NCI-H526 treated with DMSO at 0.1 percent for 48 hours (cell line): Measurements from ENCODE around the gene COL4A1.

Experiments
- DNase-seq: peaks from one replicate; lab custom pipeline; 2025; lab: John Stamatoyannopoulos, UW

The COL4A1 gene

GRCh38 chr13:110341445-110342244 is 34.7 kb upstream of the COL4A1 start:
- no peak for DNase-seq

DNA sequence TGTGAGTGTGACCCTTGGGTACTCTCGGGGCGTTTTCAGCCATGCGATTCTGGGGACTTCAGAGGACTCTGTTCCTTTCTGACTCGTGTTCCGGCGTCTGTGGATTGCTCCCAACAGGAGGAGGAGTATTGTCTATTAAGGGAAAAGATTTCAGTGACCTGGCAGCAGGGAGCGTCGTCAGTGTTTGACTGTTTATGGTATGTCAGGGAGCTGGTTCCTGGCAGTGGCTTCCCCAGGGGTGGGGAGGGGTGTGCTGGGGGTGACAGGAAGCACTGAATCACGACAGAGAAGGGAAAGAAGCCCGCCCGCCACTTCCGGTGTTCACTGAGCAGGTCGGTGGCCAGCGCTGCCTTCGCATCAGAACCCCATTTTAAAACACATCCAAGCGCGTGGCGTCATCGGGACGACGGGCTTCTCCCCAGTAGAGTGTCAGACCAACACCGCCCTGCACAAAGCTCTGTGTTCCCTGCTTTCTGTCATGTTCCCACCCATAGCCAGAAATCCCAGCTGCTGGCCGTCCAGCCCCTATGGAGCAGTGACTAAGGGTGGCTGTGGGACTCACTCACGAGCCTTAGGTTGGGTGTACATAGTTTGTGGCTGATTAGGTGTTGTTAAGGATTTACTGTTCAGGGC is 34.0 kb upstream of the COL4A1 start:
- DNase-seq: no peak

DNA sequence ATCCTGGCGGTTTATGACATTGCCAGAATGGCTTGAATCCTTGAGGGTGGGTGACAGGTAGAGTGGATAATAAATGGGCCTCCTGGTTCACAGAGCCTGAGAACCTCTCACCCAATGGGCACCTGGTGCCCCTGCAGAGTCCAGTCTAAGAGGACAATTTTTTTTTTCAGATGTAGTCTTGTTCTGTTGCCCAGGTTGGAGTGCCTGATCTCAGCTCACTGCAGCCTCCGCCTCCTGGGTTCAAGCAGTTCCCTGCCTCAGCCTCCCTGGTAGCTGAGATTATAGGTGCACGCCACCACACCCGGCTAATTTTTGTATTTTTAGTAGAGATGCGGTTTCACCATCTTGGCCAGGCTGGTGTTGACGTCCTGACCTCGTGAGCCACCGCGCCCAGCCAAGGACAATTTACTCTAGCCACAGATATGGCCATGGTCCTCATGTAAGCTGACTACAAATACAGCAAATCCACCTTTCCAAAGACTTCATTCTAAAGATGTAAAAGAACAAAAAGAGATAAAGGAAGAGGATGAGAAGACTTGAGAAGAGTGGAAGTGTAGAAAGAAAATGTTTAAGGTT is 33.1 kb upstream of the COL4A1 start:
- DNase-seq: no peak

- DNase-seq: no peak
Observed at GRCh38 chr13:110339263-110339662, 32.3 kb upstream of the COL4A1 start.

DNA sequence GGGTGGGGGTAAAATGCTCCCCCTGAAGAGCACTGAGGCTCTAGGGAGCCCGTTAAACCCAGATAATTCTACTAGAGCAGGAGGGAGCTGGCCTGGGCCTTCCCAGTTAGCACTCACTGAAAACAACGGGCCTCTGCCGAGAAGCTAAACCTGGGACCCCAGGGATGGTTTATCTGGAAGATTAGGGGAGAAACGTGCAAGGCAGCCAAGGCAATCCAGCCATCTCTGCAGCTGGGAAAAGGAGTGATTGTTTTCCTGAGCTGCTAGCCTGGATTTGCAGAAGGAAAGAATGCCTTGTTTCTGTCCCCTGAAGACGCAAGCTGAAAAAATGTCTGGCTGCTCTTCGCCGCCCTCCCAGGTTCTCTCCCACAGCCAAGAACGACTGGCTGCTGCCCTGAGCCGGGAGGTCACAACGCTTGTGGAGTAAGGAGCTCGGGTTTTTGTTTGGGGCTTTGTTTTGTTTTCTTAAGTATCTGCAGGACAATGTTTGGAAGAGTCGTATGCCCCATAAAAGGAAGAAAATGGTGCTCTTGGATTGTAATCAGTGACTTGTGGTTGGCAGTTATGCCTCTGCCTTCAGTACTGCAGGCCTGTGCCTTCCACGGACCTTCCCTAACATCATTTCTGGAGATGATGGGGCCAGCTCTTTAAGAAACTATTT is 31.6 kb upstream of the COL4A1 start:
- DNase-seq: no peak

DNA sequence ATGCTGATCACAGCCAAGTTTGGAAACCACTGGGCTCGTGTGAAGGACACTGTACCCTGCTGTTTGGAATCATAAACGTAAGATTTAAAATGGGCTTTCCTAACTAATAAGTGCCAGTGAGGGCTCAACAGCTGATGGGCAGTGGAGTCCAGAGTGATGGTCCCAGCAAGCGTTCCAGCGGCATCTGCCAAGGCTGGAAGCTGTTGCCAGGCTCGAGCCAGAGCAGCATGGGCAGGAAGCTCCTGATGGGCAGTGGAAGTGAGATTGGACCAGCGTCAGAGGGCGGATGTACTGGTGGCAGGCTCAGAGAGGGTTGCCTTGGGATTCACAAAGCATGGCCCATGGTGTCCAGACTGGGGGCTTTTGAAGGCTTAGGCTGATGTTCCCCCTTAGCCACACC is 30.3 kb upstream of the COL4A1 start:
- DNase-seq: no peak

DNA sequence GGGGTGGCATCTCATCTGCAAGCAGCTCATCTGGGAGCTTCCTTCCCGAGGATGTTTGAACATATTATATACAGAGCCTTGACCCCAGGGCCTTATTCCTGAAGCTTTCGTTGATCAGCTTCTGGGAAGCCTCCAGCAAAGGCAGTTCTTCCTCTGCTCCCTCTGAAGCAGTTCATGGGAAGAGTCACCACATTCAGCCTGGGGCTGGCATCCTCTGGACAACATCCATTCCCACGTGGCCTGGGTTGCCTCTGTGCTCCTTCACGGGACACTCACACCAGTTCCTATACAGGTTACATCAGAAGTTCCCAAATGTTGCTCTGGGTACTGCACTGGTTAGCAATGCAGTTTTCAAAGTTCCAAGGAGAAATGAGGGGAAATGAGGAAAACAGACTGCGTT is 29.7 kb upstream of the COL4A1 start:
- no peak for DNase-seq

DNA sequence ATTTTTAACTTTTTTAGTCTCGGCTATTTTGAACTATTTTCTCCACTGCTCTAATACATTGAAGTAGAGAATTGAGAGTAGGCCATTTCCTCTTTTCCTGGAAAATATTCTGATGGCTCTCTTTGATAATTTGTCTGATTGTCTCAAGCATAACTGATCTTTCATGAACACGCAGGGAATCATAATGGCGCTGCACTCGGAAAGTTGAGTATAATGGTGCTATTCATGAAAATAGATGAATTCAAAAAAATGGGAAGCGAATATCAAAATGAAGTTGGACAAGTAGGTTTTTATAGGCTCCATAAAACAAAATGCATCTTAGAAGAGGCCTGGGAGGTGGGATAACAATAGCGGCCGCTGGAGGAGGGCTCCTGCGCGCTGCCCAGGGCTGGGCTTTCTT is 29.2 kb upstream of the COL4A1 start:
- no peak for DNase-seq

- no peak for DNase-seq
Observed at GRCh38 chr13:110334841-110335490, 28.0 kb upstream of the COL4A1 start.

DNA sequence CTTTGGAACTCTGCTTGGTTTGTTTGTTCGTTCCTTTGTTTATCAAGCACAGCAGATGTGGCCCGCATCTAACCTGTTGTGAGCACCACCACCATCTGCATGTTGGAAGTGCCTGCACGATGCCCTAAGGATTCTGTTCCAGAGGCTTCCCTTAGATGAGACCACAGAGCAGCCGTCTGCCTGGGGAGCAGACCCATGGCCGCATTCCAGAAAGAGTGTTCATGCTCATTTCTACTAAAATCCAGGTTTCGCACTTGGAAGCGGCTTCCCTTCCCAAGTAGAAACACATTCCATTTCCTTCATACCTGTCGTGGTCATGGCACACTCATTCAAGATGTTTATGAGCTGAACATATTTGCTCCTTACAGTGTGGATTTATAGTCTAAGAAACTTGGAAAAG is 27.3 kb upstream of the COL4A1 start:
- DNase-seq: no peak

DNA sequence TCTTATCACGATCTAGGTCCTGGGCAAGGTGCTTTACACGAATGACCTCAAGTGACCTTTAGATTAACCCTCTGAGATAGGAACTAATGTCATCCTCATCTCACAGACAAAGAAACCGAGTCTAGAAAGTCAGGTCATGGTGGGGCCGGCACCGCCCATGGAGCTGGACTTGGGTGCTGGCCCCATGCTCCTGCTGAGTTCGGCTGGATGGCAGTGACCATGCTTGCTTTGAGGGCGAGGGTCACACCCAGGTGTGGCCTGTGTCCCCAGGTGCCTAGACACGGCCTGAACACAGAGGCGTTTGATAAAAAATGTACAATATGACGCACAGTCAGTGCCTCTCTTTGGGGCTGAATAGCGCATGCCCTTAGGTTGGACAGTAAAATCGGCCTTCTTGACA is 26.9 kb upstream of the COL4A1 start:
- no peak for DNase-seq

- no peak for DNase-seq
Observed at GRCh38 chr13:110332750-110333149, 25.8 kb upstream of the COL4A1 start.

DNA sequence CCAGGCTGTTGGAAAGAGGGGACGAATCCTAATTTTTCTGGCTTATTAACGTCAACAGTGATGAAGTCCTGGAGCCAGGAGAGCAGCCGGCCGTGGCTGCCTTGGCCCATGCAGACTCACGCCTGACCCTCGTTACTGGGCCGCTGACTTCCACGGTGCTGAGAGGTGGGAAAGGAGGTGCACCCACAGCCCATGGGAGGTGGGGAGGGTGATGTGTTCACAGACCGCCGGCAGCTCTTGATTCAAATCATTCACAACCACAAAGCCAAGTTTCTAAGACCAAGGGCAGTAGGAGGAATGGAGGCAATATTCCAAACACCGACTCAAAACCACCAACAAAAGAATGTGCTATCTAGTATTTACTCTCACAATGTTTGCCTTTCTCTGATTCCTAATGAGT is 24.4 kb upstream of the COL4A1 start:
- DNase-seq: no peak

- no peak for DNase-seq
Observed at GRCh38 chr13:110330491-110331011, 23.6 kb upstream of the COL4A1 start.

DNA sequence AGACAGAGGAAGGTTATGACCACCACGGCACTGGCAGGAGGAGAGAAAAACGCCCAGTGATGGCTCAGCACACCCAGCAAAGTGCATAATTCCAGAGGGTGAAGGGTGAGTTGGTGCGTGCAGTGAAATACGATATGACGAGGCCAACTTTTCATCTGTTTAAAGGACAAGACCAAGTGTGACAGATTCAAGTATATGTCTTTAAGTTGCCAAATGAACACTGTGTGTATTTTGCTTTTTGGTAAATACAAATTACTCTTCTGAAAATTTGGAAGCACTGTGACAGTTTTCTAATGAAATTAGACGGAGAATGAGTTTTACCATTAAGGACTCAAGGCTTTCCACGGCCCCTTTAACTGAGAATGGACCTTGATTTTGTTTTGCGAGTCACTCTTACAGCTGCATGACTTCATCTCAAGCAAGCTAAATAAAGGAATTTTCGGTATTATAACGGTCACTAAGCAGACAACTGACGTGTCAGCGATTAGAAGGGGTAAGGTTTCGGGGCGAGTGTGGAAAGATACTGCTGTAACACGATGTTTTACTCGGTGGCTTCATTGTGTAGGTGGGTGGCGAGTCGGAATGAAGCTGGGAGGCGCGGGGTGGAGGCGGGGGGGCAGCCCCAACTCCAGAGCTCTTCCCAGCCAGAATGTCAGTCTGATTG is 23.0 kb upstream of the COL4A1 start:
- no peak for DNase-seq

DNA sequence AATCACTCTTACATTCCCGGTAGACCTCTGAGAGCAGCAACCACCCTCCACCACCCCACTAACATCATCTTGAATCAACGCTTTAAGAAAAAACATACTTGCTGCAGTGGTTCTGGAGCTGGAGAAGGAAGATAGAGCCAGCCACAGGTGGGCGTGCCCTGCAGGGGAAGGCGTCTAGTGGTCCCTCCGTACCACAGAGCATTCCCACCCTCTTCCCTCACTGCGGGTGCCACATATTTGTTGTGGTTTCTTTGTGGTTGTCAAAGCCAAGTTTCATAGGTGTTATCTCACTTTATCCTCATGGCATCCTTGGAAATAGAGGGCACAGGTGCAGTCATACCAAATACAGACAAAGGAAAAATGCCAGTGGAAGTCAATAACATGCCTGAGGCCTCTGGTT is 22.3 kb upstream of the COL4A1 start:
- no peak for DNase-seq

DNA sequence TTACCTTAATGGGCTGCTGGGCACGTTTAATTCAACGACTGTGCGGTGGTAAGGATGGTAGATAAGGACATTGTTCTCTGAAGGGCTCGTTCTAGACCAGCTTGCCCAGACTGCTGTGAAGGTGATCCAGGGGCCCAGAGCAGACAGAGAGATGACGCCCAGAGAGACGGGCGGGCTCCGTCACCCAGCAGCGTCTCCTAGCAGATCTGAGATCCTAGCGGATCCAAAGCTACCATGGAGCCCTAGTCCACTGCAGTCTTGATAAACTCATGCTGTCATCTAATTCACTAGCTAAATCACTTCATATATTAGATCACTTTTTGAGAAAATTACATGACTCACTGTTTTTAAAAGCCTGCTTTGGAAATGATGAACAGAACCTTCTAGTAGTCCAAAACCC is 21.6 kb upstream of the COL4A1 start:
- DNase-seq: no peak

- no peak for DNase-seq
Observed at GRCh38 chr13:110327051-110327721, 20.2 kb upstream of the COL4A1 start.

- no peak for DNase-seq
Observed at GRCh38 chr13:110326263-110326904, 19.4 kb upstream of the COL4A1 start.

- no peak for DNase-seq
Observed at GRCh38 chr13:110324026-110324749, 17.2 kb upstream of the COL4A1 start.
